Measurements from ENCODE around the gene DGKA. TPM values are rescaled to one million over a fixed set of nuclear protein-coding genes. Genes with fewer than 3 reads are reported as not detected.

DGKA gene
- total and polyA plus RNA-seq, 4 experiments from 2014 or later = 195 to 1,410 (median 897) TPM

DNA sequence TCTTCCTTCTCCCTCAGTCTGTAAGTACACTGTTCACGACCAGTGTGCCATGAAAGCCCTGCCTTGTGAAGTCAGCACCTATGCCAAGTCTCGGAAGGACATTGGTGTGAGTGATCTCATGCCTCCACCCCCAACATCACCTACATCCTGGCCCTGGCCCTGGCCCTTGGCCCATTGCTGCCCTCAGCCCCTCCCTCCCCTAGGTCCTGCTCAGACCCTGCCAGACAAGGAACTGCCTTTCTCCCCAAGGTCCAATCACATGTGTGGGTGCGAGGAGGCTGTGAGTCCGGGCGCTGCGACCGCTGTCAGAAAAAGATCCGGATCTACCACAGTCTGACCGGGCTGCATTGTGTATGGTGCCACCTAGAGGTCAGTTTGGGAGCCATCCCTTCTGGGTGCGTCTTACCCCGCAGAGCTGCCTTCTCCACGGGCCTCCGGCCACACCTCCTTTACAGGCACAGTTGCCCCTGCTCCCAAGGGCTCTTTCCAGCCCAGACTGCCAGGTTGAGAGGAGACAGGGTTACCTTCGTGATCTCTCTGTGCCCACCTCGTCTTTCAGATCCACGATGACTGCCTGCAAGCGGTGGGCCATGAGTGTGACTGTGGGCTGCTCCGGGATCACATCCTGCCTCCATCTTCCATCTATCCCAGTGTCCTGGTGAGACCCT is 9.2 kb downstream of the DGKA start:
- intact Hi-C loops (cut with micrococcal nuclease) = loop anchor here (1.0 kb wide), 4 partner anchors 10 to 202 kb away; partner anchors contain the start of gene SARNP
- Mint-ChIP-seq H3K27ac (peak overlapping the region; percentile 82 to 96 (median 92)), H3K36me3 (peaks cover 93 to 94% of the 10 kb centered on the region in 2 donors), H3K9me3 (no peaks in the 10 kb centered on the region), H3K27me3 (no peaks in the 10 kb centered on the region), H3K4me1 (peaks cover 56 to 89% (median 66%) of the 10 kb centered on the region in 4 donors), H3K4me3 (peak overlapping the region in 7 of 8 donors; percentile 32 to 76 (median 62))
- Histone ChIP-seq H3K36me3 (ENCODE audit: insufficient read depth, low read length) (peaks cover 90% of the 10 kb centered on the region), H3K27me3 (ENCODE audit: insufficient read depth, low read length) (no peaks in the 10 kb centered on the region), H3K9me3 (ENCODE audit: control insufficient read depth in 1 of 2, low read length in 2 of 2) (no peaks in the 10 kb centered on the region), H3K27ac (ENCODE audit: low read depth, low read length) (peak overlapping the region; percentile 48), H3K4me3 (ENCODE audit: low read length in 2 of 2) (peak overlapping the region in 1 of 2 donors; percentile 4), H3K4me1 (ENCODE audit: insufficient read depth, low read length) (peaks cover 66% of the 10 kb centered on the region)
- ChIA-PET POLR2A (ENCODE audit: partially characterized antibody) (interaction anchor here (1.0 to 47.8 kb wide), 13 partner anchors 3 to 210 kb away, joined by 3 to 1214 read pairs (median 6); partner anchors contain the start of genes CD63, DGKA, DNAJC14 and GDF11), CTCF (ENCODE audit: partially characterized antibody) (interaction anchor here (0.5 to 7.5 kb wide), 30 partner anchors 9 to 211 kb away, joined by 3 to 107 read pairs (median 5); partner anchors contain the start of genes CD63, DGKA, DNAJC14 and ORMDL2)
- peak; percentile 83 to 86 (median 84) for DNase-seq

DNA sequence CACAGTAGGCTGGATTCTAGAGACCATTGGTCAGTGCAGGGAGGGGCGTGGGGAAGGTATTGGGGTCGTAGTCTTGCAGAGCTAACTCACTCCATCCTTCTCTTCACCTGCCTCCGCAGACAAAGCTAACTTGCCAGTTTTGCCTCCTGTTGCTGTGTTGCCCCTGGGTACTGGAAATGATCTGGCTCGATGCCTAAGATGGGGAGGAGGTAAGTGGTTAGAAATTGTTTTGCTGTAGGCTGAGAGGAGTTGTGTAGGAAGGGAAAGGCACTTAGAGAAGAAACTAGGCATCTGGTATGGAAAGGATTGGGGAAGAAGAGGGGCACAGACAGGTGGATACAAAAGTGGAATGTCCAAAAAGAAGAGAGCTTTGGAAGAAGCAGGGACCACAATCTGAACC is 11.1 kb downstream of the DGKA start:
- peaks cover 48% of the 10 kb centered on the region for H3K4me1 ChIP-seq (ENCODE audit: insufficient read depth, low read length)
- ChIA-PET POLR2A (ENCODE audit: partially characterized antibody) (interaction anchor here (1.0 to 47.8 kb wide), 5 partner anchors 2 to 162 kb away, joined by 3 to 1214 read pairs (median 4); partner anchors contain the start of genes DGKA, ORMDL2, PYM1 and RAB5B), CTCF (ENCODE audit: partially characterized antibody) (interaction anchor here (1.2 to 5.2 kb wide), 4 partner anchors 13 to 203 kb away, joined by 4 to 48 read pairs (median 6); partner anchors contain the start of genes ORMDL2 and SARNP)
- Mint-ChIP-seq H3K4me1 (peaks cover 47 to 84% (median 52%) of the 10 kb centered on the region in 4 donors), H3K27ac (peak overlapping the region; percentile 23 to 90 (median 68)), H3K36me3 (peaks cover 93 to 94% of the 10 kb centered on the region in 2 donors), H3K9me3 (no peaks in the 10 kb centered on the region), H3K27me3 (no peaks in the 10 kb centered on the region), H3K4me3 (peak overlapping the region in 1 of 8 donors; percentile 63)
- H3K27me3 ChIP-seq (ENCODE audit: insufficient read depth, low read length) = no peaks in the 10 kb centered on the region
- no peak for DNase-seq
- H3K4me3 ChIP-seq (ENCODE audit: low read length in 2 of 2) = no peak overlapping the region
- H3K27ac ChIP-seq (ENCODE audit: low read depth, low read length) = peak overlapping the region; percentile 12
- H3K36me3 ChIP-seq (ENCODE audit: insufficient read depth, low read length) = peaks cover 90% of the 10 kb centered on the region
- H3K9me3 ChIP-seq (ENCODE audit: control insufficient read depth in 1 of 2, low read length in 2 of 2) = no peaks in the 10 kb centered on the region
- intact Hi-C loops (cut with micrococcal nuclease) = no loop called here

DNA sequence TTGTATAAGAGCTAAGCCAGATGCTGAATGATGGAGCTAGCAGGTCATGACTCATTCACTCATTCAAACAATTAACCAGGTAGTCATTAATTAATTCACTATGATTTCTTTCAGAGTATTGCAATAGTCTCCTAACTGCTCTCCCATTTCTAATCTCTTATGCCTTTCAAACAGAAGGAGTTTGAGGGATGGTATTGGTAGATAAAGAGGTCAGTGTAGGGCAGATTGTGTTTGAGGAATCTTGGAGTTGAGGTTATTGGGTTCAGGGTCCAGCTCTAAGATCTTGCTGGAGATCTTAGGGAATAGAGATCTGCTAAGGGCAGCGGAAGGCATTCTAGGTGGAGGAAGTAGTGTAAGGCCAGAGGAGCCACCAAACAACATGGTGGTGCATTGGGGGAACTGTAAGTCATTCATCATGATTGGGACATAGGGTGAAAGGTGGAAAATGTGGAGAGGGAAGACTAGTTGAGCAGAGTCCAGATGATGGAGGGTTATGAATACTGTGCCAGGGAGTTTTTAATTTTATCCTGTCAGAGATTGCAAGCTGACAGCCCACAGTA is 11.7 kb downstream of the DGKA start:
- Histone ChIP-seq H3K4me1 (ENCODE audit: insufficient read depth, low read length) (peaks cover 42% of the 10 kb centered on the region), H3K4me3 (ENCODE audit: low read length in 2 of 2) (no peak overlapping the region), H3K9me3 (ENCODE audit: control insufficient read depth in 1 of 2, low read length in 2 of 2) (no peaks in the 10 kb centered on the region), H3K27me3 (ENCODE audit: insufficient read depth, low read length) (no peaks in the 10 kb centered on the region), H3K36me3 (ENCODE audit: insufficient read depth, low read length) (peaks cover 88% of the 10 kb centered on the region), H3K27ac (ENCODE audit: low read depth, low read length) (no peak overlapping the region)
- Mint-ChIP-seq H3K4me1 (peaks cover 47 to 83% (median 50%) of the 10 kb centered on the region in 4 donors), H3K36me3 (peaks cover 92 to 93% of the 10 kb centered on the region in 2 donors), H3K9me3 (no peaks in the 10 kb centered on the region), H3K4me3 (no peak overlapping the region), H3K27me3 (no peaks in the 10 kb centered on the region), H3K27ac (peak overlapping the region in 6 of 7 donors; percentile 35 to 86 (median 60))
- CTCF ChIA-PET (ENCODE audit: partially characterized antibody) = interaction anchor here (1.2 to 5.2 kb wide), 4 partner anchors 13 to 204 kb away, joined by 4 to 48 read pairs (median 6); partner anchors contain the start of genes ORMDL2 and SARNP
- POLR2A ChIA-PET (ENCODE audit: partially characterized antibody) = interaction anchor here (0.8 to 47.8 kb wide), 7 partner anchors 1 to 194 kb away, joined by 3 to 1214 read pairs (median 4); partner anchors contain the start of genes DGKA, DNAJC14, ORMDL2 and PYM1
- DNase-seq = no peak
- intact Hi-C loops (cut with micrococcal nuclease) = no loop called here

DNA sequence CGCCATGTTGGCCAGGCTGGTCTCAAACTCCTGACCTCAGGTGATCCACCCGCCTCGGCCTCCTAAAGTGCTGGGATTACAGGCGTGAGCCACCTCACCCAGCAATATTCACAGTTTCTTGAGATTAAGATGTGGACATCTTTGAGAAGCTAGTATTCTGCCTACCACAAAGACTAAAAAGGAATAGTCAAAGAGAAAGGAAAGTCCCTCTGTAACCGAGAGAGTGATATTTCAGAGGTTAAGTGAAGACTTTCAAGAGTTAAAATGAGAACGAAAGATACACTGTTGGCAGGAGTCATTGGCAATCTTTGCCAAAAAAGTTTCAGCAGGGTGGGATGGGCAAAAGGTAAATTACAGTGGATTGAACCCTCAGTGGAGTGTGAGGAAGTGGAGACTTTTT is 15.6 kb downstream of the DGKA start:
- no peaks in the 10 kb centered on the region for H3K9me3 ChIP-seq (ENCODE audit: control insufficient read depth in 1 of 2, low read length in 2 of 2)
- no peak overlapping the region for H3K4me3 ChIP-seq (ENCODE audit: low read length in 2 of 2)
- H3K4me1 ChIP-seq (ENCODE audit: insufficient read depth, low read length) = peaks cover 9% of the 10 kb centered on the region
- H3K36me3 Mint-ChIP-seq = peaks cover 67 to 71% of the 10 kb centered on the region in 2 donors
- POLR2A ChIA-PET (ENCODE audit: partially characterized antibody) = interaction anchor here (0.6 to 47.8 kb wide), 6 partner anchors 3 to 208 kb away, joined by 3 to 1214 read pairs (median 11); partner anchors contain the start of genes DGKA, DNAJC14, PYM1 and RAB5B
- no peak for DNase-seq
- CTCF ChIA-PET (ENCODE audit: partially characterized antibody) = interaction anchor here (1.3 to 3.0 kb wide), 2 partner anchors 9 to 20 kb away, joined by 4 to 13 read pairs; no protein-coding TSS in a partner anchor
- no peaks in the 10 kb centered on the region for H3K27me3 ChIP-seq (ENCODE audit: insufficient read depth, low read length)
- peak overlapping the region in 6 of 7 donors; percentile 43 to 74 (median 58) for H3K27ac Mint-ChIP-seq
- peaks cover 73% of the 10 kb centered on the region for H3K36me3 ChIP-seq (ENCODE audit: insufficient read depth, low read length)
- peaks cover 17 to 44% (median 26%) of the 10 kb centered on the region in 4 donors for H3K4me1 Mint-ChIP-seq
- no peaks in the 10 kb centered on the region for H3K27me3 Mint-ChIP-seq
- H3K9me3 Mint-ChIP-seq = no peaks in the 10 kb centered on the region
- intact Hi-C loops (cut with micrococcal nuclease) = no loop called here
- no peak overlapping the region for H3K27ac ChIP-seq (ENCODE audit: low read depth, low read length)
- H3K4me3 Mint-ChIP-seq = no peak overlapping the region

DNA sequence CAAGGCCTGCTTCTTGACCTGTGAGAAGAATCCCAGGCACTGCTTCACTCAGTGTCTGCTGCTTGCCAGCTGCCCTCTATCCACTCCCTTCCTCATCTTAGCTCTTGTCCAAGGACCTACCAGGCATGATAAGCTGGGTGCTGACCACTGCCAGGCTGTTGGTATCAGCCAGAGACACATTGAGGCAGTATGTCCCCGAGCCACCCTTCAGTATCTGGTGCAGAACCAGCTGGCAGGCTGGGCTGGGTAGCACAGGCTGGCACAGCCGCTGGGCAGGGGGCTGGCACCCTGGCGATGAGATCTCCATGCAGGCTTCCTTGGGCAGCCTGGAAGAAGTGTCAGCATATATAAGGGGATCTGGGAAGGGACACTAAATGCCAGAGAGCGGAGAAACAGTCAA is 24.4 kb downstream of the DGKA start:
- Mint-ChIP-seq H3K4me3 (no peak overlapping the region), H3K9me3 (no peaks in the 10 kb centered on the region), H3K36me3 (peaks cover 35 to 49% of the 10 kb centered on the region in 2 donors), H3K27me3 (no peaks in the 10 kb centered on the region), H3K27ac (peak overlapping the region in 5 of 7 donors; percentile 19 to 76 (median 44)), H3K4me1 (peaks cover 13 to 28% (median 19%) of the 10 kb centered on the region in 4 donors)
- intact Hi-C loops (cut with micrococcal nuclease) = no loop called here
- Histone ChIP-seq H3K27me3 (ENCODE audit: insufficient read depth, low read length) (no peaks in the 10 kb centered on the region), H3K36me3 (ENCODE audit: insufficient read depth, low read length) (peaks cover 36% of the 10 kb centered on the region), H3K4me3 (ENCODE audit: low read length in 2 of 2) (no peak overlapping the region), H3K4me1 (ENCODE audit: insufficient read depth, low read length) (peaks cover 21% of the 10 kb centered on the region), H3K9me3 (ENCODE audit: control insufficient read depth in 1 of 2, low read length in 2 of 2) (no peaks in the 10 kb centered on the region), H3K27ac (ENCODE audit: low read depth, low read length) (no peak overlapping the region)
- POLR2A ChIA-PET (ENCODE audit: partially characterized antibody) = interaction anchor here (0.9 to 38.8 kb wide), 13 partner anchors 14 to 267 kb away, joined by 3 to 1214 read pairs (median 7); partner anchors contain the start of genes DGKA, DNAJC14, ORMDL2 and PA2G4
- CTCF ChIA-PET (ENCODE audit: partially characterized antibody) = interaction anchor here (0.6 to 2.6 kb wide), 10 partner anchors 8 to 292 kb away, joined by 3 to 15 read pairs (median 6); partner anchors contain the start of gene RAB5B
- DNase-seq = no peak

DNA sequence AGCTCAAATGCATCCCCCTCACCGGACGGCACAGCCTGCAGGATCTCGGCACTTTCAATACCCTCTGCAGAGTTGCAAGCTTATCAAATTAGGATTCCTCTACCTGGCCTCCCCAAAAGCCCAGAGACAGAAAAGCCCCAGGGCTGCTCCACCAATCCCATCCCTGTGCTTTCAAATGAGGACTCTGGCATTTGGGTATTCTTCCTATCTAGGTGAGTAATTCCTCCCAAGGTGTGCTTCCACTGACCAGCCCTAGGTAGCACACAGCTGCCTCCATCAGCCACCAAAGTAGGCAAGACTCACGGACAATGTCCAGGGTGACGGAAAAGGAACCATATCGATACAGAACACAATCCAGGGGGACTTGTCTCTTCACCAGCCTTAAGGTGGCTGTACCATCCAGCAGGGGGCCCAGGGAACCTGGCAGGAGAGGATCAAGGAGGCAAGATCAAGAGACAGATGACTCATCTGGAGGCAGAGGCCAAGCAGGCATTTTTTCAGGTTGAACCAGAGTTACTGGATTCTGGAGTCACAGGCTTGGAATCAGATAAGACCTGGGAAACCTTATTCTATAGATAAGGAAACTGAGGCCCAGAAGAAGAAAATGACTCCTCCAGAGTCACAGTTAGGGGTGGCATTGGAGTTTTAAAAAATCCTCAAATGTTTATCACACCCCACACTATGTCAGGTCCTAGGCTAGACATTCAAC is 25.0 kb downstream of the DGKA start:
- Mint-ChIP-seq H3K27ac (peak overlapping the region; percentile 30 to 76 (median 69)), H3K4me3 (no peak overlapping the region), H3K27me3 (no peaks in the 10 kb centered on the region), H3K36me3 (peaks cover 34 to 48% of the 10 kb centered on the region in 2 donors), H3K9me3 (no peaks in the 10 kb centered on the region), H3K4me1 (peaks cover 13 to 28% (median 19%) of the 10 kb centered on the region in 4 donors)
- peak in 4 of 5 donors; percentile 26 to 66 (median 31) for DNase-seq
- no peak overlapping the region for H3K4me3 ChIP-seq (ENCODE audit: low read length in 2 of 2)
- POLR2A ChIA-PET (ENCODE audit: partially characterized antibody) = interaction anchor here (0.9 to 38.8 kb wide), 12 partner anchors 13 to 266 kb away, joined by 3 to 1214 read pairs (median 10); partner anchors contain the start of genes DGKA, DNAJC14, ORMDL2 and PA2G4
- intact Hi-C loops (cut with micrococcal nuclease) = loop anchor here (2.0 kb wide), 1 partner anchor 17 kb away; no protein-coding TSS in a partner anchor
- peaks cover 34% of the 10 kb centered on the region for H3K36me3 ChIP-seq (ENCODE audit: insufficient read depth, low read length)
- no peak overlapping the region for H3K27ac ChIP-seq (ENCODE audit: low read depth, low read length)
- CTCF ChIA-PET (ENCODE audit: partially characterized antibody) = interaction anchor here (0.9 to 2.6 kb wide), 9 partner anchors 9 to 217 kb away, joined by 3 to 15 read pairs (median 6); partner anchors contain the start of gene RAB5B
- H3K4me1 ChIP-seq (ENCODE audit: insufficient read depth, low read length) = peaks cover 21% of the 10 kb centered on the region
- H3K27me3 ChIP-seq (ENCODE audit: insufficient read depth, low read length) = no peaks in the 10 kb centered on the region
- H3K9me3 ChIP-seq (ENCODE audit: control insufficient read depth in 1 of 2, low read length in 2 of 2) = no peaks in the 10 kb centered on the region
